Esophagus mucosa (tissue), 1 donor: ENCODE results near the gene CYP17A1. TPM values are rescaled to one million over a fixed set of nuclear protein-coding genes. Genes with fewer than 3 reads are reported as not detected.

Experiments
- ATAC-seq: fragments of 200-7000 bp; cut with Tn5 transposase; one replicate; pipeline ENCODE4 v1.9.1; 2020
- total RNA-seq: library from RNA; stranded (reverse); gene quantifications from one replicate; pipeline ENCODE4 v1.2.4, GENCODE V29; 2023
- donor health status: DM: yes; HTN: yes; CAD: no.

CYP17A1 gene
- total RNA-seq, 1 donor from 2014 or later = 0.76 TPM

- no peak for ATAC-seq
Observed at GRCh38 chr10:102804382-102805055, 32.7 kb downstream of the CYP17A1 start.

DNA sequence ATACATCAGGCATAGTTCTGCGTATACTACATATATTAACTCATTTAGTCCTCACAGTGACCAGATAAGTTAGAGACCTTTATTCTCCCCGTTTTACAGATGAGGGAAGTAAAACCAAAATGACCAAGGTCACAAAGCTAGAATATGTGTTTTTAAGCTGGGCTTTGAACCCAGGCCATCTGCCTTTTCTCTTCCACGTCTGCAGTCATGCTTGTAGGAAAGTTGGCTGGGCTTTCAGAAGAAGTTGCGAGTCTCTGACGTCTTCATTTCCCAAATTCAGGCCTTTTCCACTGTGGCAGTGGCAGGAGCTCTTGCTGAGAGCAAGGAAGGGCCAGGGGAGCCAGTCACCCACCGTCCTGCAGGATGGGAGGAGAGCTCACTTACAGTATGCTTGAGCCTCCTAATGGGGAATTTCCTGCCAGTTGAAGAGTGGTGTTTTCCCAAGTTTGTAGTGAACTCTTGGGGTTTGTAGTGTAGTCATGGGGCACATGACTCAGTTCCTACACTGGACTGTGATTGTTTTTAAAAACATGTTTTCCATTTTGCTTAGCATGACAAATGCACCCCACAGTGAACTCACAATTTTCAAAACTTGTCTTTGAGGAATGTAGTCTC lies 34.2 kb downstream of the CYP17A1 start:
- peak; percentile 62 for ATAC-seq

DNA sequence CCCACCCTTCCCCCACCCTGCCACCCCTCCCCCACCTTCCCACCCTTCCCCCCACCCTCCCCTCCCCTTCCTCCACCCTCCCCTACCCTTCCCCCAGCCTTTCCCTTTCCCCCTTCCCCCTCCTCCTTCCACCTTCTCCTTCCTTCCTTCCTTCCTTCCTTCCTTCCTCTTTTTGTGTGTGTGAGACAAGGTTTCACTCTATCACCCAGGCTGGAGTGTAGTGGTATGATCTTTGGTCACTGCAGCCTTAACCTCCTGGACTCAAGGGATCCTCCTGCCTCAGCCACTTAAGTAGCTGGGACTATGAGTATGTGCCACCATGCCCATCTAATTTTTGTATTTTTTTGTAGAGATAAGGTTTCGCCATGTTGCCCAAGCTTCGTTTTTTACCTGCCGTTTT lies 35.2 kb downstream of the CYP17A1 start:
- ATAC-seq = no peak

DNA sequence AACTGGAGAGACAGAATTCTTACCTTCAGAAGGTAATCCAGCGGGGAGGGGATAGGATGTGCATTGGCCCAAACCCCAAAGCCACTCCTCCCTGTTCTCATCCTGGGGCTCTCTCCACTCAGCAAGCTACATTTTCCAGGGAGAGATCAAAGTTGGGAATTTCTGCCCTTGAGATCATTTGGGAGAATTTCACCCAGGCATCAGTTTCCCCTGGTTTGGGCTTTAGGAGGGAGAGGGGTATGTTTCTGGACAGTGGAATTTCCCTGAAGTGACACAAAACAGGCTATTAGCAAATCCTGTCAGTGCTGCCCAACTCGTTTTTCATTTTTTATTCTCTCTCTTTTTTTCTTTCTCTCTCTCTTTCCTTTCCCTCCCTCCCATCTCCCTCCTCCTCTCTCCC lies 35.7 kb downstream of the CYP17A1 start:
- ATAC-seq = no peak

DNA sequence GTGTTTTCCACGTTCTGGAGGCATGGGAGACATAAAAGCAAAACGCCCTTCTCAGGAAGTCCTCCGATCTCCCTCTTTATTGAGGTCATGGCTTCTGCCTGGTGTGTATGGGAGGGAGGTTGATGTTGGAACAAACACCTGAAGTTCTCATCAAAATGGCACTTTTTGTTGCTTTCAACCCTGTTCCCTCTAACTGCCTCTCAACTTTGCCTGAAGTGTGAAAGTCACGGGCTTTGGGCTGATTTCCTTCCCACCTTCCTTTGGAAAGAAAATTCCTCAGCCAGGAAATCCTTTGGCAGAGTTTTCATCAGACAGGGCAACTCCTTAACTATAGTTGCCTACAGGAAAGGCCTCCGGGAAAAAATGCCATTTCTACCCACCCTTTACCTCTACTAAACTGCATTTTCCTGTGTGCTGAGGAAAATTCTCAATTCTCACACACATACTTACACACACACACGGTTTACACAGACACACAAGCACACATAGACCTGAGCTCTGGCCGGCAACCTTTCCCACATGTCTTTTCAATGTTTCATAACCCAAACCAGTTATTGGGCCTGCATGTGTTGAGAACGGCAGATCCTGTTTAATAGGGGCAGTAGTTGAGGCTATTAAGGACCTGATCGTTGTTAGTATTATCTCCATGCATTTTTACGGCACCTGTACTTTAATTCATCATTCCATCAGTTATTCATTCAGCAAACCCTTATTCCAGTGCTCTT lies 36.4 kb downstream of the CYP17A1 start:
- no peak for ATAC-seq

- no peak for ATAC-seq
Observed at GRCh38 chr10:102799691-102800471, 37.3 kb downstream of the CYP17A1 start.

DNA sequence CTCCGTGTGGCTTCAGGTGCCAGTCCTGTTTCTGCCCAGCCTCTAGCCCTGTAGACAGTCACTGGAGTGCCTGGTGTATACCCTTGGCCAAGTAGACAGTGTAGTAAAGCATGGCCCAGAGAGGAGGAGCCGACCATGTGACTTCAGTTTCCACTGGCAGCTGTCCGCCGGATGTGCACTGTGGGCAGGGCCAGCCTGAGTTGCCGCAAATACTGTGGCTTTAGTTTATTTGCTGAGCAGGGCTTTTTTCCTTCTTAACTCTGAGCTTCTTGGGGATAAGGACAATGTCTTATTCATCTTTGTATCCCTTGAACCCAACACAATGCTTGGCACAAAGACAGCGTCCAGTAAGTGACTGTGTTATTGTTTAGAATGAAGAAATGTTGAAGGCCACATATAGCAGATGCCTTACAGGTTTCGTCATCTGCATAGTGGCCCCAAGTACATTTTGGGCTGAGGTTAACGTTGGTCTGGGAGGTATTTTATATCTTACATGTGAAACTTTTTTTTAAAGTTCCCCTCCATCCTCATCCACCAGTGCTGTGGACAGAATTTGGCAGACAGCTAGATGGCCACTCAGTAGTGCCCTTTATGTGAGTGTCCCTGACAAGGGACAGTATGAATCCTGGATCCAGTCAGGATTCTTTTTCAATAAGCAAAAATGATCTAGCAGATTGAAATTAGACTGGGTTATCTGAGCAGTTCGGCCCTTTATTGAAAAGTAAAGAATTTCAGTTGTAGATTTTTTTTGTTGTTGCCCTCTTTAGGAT lies 40.6 kb downstream of the CYP17A1 start:
- ATAC-seq = peak; percentile 84

- ATAC-seq = no peak
Observed at GRCh38 chr10:102795453-102796406, 41.5 kb downstream of the CYP17A1 start.

- no peak for ATAC-seq
Observed at GRCh38 chr10:102791754-102792395, 45.3 kb downstream of the CYP17A1 start.

DNA sequence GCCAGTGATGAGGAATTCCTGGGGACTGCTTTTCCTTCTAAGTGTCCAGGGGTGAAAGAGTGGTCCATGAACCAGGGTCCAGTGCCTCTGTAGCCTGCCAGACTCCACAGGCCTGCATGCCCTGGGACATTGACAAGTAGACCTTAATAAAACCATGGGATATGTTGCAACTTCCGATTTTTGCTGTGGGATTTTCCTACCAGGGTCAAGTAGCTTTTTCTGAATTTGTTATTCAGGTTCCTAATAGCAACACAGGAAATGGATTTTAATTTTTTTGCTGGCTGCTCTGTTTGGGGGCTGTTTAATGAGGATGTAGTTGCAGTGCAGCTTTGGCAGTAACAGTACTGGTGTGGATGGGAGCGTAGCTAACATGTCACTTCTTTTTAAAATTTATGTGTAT lies 51.4 kb downstream of the CYP17A1 start:
- ATAC-seq = no peak

DNA sequence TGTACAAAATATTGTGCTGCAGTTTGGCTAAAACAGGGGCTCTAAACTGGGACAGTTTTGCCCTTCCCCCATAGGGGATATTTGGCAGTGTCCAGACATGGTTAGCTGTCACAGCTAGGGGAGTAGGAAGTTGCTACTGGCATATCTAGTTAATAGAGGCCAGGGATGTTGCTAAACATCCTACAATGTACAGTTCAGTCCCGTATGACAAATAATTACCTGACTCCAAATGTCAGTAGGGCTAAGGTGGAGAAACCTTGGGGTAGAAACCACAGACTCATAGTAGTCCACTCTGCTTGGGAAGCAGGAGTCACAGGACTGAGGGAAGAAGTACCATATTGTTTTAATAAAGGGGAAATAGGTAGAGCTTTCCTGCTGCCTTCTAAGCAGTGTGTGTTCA lies 53.6 kb downstream of the CYP17A1 start:
- ATAC-seq = peak; percentile 32

GRCh38 chr10:102782673-102783551 lies 54.3 kb downstream of the CYP17A1 start:
- peak; percentile 65 for ATAC-seq

DNA sequence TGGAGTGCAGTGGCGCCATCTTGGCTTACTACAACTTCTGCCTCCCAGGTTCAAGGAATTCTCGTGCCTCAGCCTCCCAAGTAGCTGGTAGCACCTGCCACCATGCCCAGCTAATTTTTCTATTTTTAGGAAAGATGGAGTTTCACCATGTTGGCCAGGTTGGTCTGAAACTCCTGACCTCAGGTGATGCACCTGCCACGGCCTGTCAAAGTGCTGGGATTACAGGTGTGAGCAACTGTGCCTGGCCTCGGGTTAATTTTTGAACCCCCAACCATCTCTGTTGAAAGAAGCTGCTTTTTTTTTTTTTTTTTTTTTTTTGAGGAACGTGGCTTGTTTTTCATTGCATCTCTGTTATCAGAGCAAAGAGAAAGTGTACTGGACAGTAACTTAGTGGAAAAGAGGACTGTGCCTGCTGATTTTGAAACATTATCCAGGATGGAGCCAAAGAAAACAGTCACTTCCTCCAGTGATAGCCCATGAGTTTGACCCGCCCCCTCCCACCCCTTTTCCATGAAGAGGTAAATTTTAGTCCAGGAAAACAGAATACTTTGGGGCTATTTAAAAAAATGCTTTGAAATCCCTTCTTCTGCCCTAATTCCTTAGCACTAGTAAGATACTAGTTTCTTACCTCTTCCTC lies 55.2 kb downstream of the CYP17A1 start:
- no peak for ATAC-seq

GRCh38 chr10:102781090-102781920 lies 55.9 kb downstream of the CYP17A1 start:
- no peak for ATAC-seq
